ENCODE measurements around the gene PXMP4. TPM values are rescaled to one million over a fixed set of nuclear protein-coding genes. Genes with fewer than 3 reads are reported as not detected.

PXMP4 gene
- total RNA-seq, 4 donors from 2014 or later = 4.4 to 8.9 (median 6.8) TPM

GRCh38 chr20:33744181-33744580, 24.1 kb upstream of the PXMP4 start:
- TF ChIP-seq CTCF (IDR thresholded peaks at IDR 0.05) (no peak), POLR2A (IDR thresholded peaks at IDR 0.05) (no peak), POLR2AphosphoS5 (IDR thresholded peaks at IDR 0.05) (no peak), EP300 (IDR thresholded peaks at IDR 0.05) (no peak)
- peaks cover 0 to 14% of the 10 kb centered on the region in 2 donors for H3K36me3 ChIP-seq

GRCh38 chr20:33740189-33740588, 20.1 kb upstream of the PXMP4 start:
- H3K4me1 ChIP-seq = no peaks in the 10 kb centered on the region
- WGBS, 2 donors (ENCODE audit: low coverage in 1 of 2) = 83% methylated on average over 1 of the region's 1 CpG; no CpG with 5 or more reads in 1 of the 2 donors
- peaks cover 0 to 13% of the 10 kb centered on the region in 2 donors for H3K36me3 ChIP-seq
- peaks cover 0 to 22% (median 0%) of the 10 kb centered on the region in 3 donors for H3K9me3 ChIP-seq
- H3K27ac ChIP-seq = no peak overlapping the region
- H3K4me3 ChIP-seq = no peak overlapping the region
- H3K27me3 ChIP-seq = no peaks in the 10 kb centered on the region
- ATAC-seq = no peak
- TF ChIP-seq POLR2A (IDR thresholded peaks at IDR 0.05) (no peak), CTCF (IDR thresholded peaks at IDR 0.05) (no peak), POLR2AphosphoS5 (IDR thresholded peaks at IDR 0.05) (no peak), EP300 (IDR thresholded peaks at IDR 0.05) (no peak)

More at GRCh38 chr20:33744181-33744580, 24.1 kb upstream of the PXMP4 start:
- Histone ChIP-seq H3K27ac (no peak overlapping the region), H3K4me1 (no peaks in the 10 kb centered on the region), H3K9me3 (no peaks in the 10 kb centered on the region), H3K4me3 (no peak overlapping the region), H3K27me3 (no peaks in the 10 kb centered on the region)
- no peak for ATAC-seq
- 79 to 92% methylated on average over 2 to 3 of the region's 3 CpGs for WGBS, 2 donors (ENCODE audit: low coverage in 1 of 2)

GRCh38 chr20:33739493-33739892, 19.4 kb upstream of the PXMP4 start:
- H3K4me1 ChIP-seq = peaks cover 0 to under 1% (median 0%) of the 10 kb centered on the region in 3 donors
- WGBS, 2 donors (ENCODE audit: low coverage in 1 of 2) = 67 to 91% methylated on average over 3 to 6 of the region's 7 CpGs
- no peak overlapping the region for H3K4me3 ChIP-seq
- no peak for ATAC-seq
- peaks cover 0 to 8% of the 10 kb centered on the region in 2 donors for H3K36me3 ChIP-seq
- H3K9me3 ChIP-seq = peaks cover 0 to 22% (median 0%) of the 10 kb centered on the region in 3 donors
- H3K27ac ChIP-seq = no peak overlapping the region
- no peaks in the 10 kb centered on the region for H3K27me3 ChIP-seq
- no peak for TF ChIP-seq EP300 (IDR thresholded peaks at IDR 0.05)
- TF ChIP-seq POLR2AphosphoS5 (IDR thresholded peaks at IDR 0.05) = no peak
- TF ChIP-seq CTCF (IDR thresholded peaks at IDR 0.05) = no peak
- TF ChIP-seq POLR2A (IDR thresholded peaks at IDR 0.05) = no peak

- TF ChIP-seq EP300 (IDR thresholded peaks at IDR 0.05) (no peak), CTCF (IDR thresholded peaks at IDR 0.05) (no peak), POLR2AphosphoS5 (IDR thresholded peaks at IDR 0.05) (no peak), POLR2A (IDR thresholded peaks at IDR 0.05) (no peak)
- Histone ChIP-seq H3K36me3 (peaks cover 0 to 8% of the 10 kb centered on the region in 2 donors), H3K4me3 (no peak overlapping the region), H3K27me3 (no peaks in the 10 kb centered on the region), H3K4me1 (peaks cover 0 to 24% (median 14%) of the 10 kb centered on the region in 3 donors), H3K9me3 (peaks cover 0 to 22% (median 0%) of the 10 kb centered on the region in 3 donors), H3K27ac (no peak overlapping the region)
- 94 to 98% methylated on average over 2 to 3 of the region's 3 CpGs for WGBS, 2 donors (ENCODE audit: low coverage in 1 of 2)
- no peak for ATAC-seq
These were observed 16.9 kb upstream of the PXMP4 start for GRCh38 chr20:33736962-33737361.

All from gastroesophageal sphincter (tissue), 4 donors.